Activated naive CD8-positive, alpha-beta T cell treated with anti-CD3 and anti-CD28 coated beads, Interleukin-2, amount 50 U/mL, for 16 hours (primary cell): ENCODE results near the gene ERI3.

ENCODE experiments used
- DNase-seq: peaks from one replicate; pipeline ENCODE4 v3.0.0-alpha.2; 2020; ENCODE audit warnings: low read depth, low spot score

Gene ERI3

GRCh38 chr1:44237721-44238457, 117.2 kb downstream of the ERI3 start:
- DNase-seq, result no peak

- DNase-seq, result no peak
Observed at GRCh38 chr1:44236490-44237272, 118.4 kb downstream of the ERI3 start.

- DNase-seq, result no peak
Observed at GRCh38 chr1:44235808-44236207, 119.2 kb downstream of the ERI3 start.

- no peak for DNase-seq
Observed at GRCh38 chr1:44233593-44233992, 121.5 kb downstream of the ERI3 start.

GRCh38 chr1:44230796-44231195, 124.3 kb downstream of the ERI3 start:
- no peak for DNase-seq

GRCh38 chr1:44229435-44230167, 125.5 kb downstream of the ERI3 start:
- no peak for DNase-seq

- no peak for DNase-seq
Observed at GRCh38 chr1:44228218-44228617, 126.8 kb downstream of the ERI3 start.

- no peak for DNase-seq
Observed at GRCh38 chr1:44227211-44227610, 127.8 kb downstream of the ERI3 start.

- DNase-seq, result no peak
Observed at GRCh38 chr1:44225761-44226160, 129.3 kb downstream of the ERI3 start.

GRCh38 chr1:44223187-44223610, 131.9 kb downstream of the ERI3 start:
- no peak for DNase-seq

- no peak for DNase-seq
Observed at GRCh38 chr1:44222397-44223186, 132.5 kb downstream of the ERI3 start.

GRCh38 chr1:44221769-44222168, 133.3 kb downstream of the ERI3 start:
- DNase-seq, result no peak

- DNase-seq, result no peak
Observed at GRCh38 chr1:44220755-44221154, 134.3 kb downstream of the ERI3 start.

GRCh38 chr1:44220001-44220751, 134.9 kb downstream of the ERI3 start:
- no peak for DNase-seq

GRCh38 chr1:44219301-44219626, 135.8 kb downstream of the ERI3 start:
- DNase-seq, result no peak

- no peak for DNase-seq
Observed at GRCh38 chr1:44218503-44219300, 136.4 kb downstream of the ERI3 start.

- peak; percentile 56 for DNase-seq
Observed at GRCh38 chr1:44217809-44218410, 137.1 kb downstream of the ERI3 start.

- peak; percentile 70 for DNase-seq
Observed at GRCh38 chr1:44213222-44214112, 141.6 kb downstream of the ERI3 start, which contains the start of gene DMAP1. Gene DMAP1 (plus strand): TSS chr1:44213471. CDS start chr1:44213754, 283 bp downstream.
